AG04449 (cell line): ENCODE results near the gene KIF17.

ENCODE experiments used
- CTCF ChIA-PET: fragments of 350-600 bp; formaldehyde crosslinking; extraction: SDS; loops from one replicate; lab custom pipeline; 2021; ENCODE audit warnings: antibody characterized with exemption; lab: Yijun Ruan, JAX
- POLR2A ChIA-PET: fragments of 400-600, 350-600 bp; formaldehyde crosslinking; extraction: SDS; loops from one replicate; lab custom pipeline; 2020; ENCODE audit warnings: antibody characterized with exemption, inconsistent platforms; lab: Yijun Ruan, JAX
- DNase-seq: peaks from one replicate; pipeline ENCODE4 v3.0.0-alpha.2; 2010; ENCODE audit warnings: low read depth, low spot score
- H3K4me3 ChIP-seq: 2 replicates; pipeline ENCODE4 v1.5.1; 2011; ENCODE audit warnings: low read depth, mild to moderate bottlenecking, control low read depth, low read length
- CTCF ChIP-seq: IDR thresholded peaks from one replicate; pipeline ENCODE4 v1.5.1; 2011; ENCODE audit warnings: mild to moderate bottlenecking, moderate library complexity, low read length, control low read depth, inconsistent platforms; ENCODE audit not compliant: insufficient read depth; ENCODE audit errors: missing control alignments

The KIF17 gene

GRCh38 chr1:20625176-20626097, 92.4 kb downstream of the KIF17 start:
- DNase-seq = no peak
- no peak for TF ChIP-seq CTCF
- ChIA-PET POLR2A (no interaction called here), CTCF (interaction anchor here (0.8 to 18.7 kb wide), 6 partner anchors 8 to 104 kb away, joined by 3 to 224 read pairs (median 7); partner anchors contain the start of gene PINK1)
- H3K4me3 ChIP-seq = no peak overlapping the region

DNA sequence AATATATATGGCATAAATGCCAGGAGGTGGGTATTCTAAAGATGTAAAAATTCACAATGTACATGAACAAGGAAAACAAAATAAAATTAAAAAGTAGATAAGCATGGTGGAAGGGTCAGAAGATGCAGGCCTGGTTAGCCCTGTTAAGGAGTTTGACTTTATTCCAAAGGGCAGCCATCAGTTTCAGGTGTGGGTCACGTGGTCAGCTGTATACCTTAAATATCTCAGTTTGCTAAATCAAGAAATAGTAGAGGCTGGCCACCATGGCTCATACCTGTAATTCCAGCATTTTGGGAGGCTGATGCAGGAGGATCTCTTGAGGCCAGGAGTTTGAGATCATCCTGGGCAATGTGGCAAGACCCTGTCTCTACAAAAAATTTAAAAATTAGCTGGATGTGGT, 93.1 kb downstream of the KIF17 start:
- ChIA-PET POLR2A (interaction anchor here (0.6 kb wide), 1 partner anchor 21 kb away, joined by 3 read pairs; no protein-coding TSS in a partner anchor), CTCF (interaction anchor here (1.7 to 18.7 kb wide), 4 partner anchors 9 to 50 kb away, joined by 6 to 224 read pairs (median 8); partner anchors contain the start of gene PINK1)
- no peak for DNase-seq
- H3K4me3 ChIP-seq = no peak overlapping the region
- TF ChIP-seq CTCF = no peak

DNA sequence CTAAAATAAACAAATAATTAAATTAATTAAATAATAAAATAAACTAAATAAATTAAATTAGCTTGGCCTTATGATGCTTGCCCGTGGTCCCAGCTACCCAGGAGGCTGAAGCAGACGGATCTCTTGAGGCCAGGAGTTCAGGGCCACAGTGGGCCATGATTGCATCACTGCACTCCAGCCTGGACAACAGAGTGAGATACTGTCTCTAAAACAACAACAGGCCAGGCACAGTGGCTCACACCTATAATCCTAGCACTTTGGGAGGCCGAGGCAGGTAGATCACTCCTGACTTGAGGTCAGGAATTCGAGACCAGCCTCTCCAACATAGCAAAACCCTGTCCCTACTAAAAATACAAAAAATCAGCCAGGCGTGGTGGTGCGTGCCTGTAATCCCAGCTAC, 96.8 kb downstream of the KIF17 start:
- CTCF ChIA-PET = interaction anchor here (1.7 to 18.7 kb wide), 3 partner anchors 12 to 46 kb away, joined by 4 to 224 read pairs (median 10); partner anchors contain the start of gene PINK1
- no peak overlapping the region for H3K4me3 ChIP-seq
- no peak for TF ChIP-seq CTCF
- DNase-seq = no peak
- POLR2A ChIA-PET = no interaction called here

DNA sequence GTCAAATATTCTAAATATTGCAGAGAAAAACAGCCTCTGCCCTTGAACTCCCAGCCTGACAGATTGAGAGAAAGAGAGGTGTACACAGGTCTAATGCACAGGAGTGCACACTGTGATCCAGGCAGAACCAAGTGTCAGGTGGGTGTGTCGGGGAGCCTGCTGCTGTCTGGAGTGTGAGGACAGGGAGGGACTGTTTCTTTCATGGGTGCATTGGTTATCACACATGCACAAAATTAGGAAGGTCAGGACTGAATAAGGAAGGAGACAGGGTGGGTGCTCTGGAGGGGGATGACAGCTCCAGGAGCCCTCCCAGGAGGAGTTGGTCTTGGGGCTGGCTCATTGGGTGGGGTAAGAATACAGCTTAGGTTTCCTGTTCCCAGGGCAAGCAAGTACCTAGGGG, 97.8 kb downstream of the KIF17 start:
- TF ChIP-seq CTCF = no peak
- CTCF ChIA-PET = interaction anchor here (1.3 to 18.7 kb wide), 3 partner anchors 13 to 20 kb away, joined by 3 to 224 read pairs (median 4); partner anchors contain the start of gene PINK1
- POLR2A ChIA-PET = no interaction called here
- no peak for DNase-seq
- H3K4me3 ChIP-seq = no peak overlapping the region

DNA sequence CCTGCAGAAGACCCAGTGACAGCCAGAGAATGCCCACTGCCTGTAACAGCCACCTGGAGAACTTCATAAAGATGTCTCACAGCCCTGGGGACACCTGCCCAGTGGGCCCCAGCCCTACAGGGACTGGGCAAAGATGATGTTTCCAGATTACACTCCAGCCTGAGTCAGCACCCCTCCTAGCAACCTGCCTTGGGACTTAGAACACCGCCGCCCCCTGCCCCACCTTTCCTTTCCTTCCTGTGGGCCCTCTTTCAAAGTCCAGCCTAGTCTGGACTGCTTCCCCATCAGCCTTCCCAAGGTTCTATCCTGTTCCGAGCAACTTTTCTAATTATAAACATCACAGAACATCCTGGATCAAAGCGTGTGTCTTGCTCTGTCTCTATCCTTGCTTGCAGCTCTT, 99.3 kb downstream of the KIF17 start:
- no peak for TF ChIP-seq CTCF
- CTCF ChIA-PET = interaction anchor here (0.9 to 18.7 kb wide), 3 partner anchors 15 to 20 kb away, joined by 3 to 224 read pairs (median 3); partner anchors contain the start of gene PINK1
- POLR2A ChIA-PET = no interaction called here
- no peak overlapping the region for H3K4me3 ChIP-seq
- DNase-seq = no peak
